Glutamatergic neuron (in vitro differentiated cells): Measurements from ENCODE around the gene HIC1. TPM values are rescaled to one million over a fixed set of nuclear protein-coding genes. Genes with fewer than 3 reads are reported as not detected.
A peak's percentile ranks its signal among the peaks of the same experiment; 100 is the strongest.

Experiments used
- DNase-seq: peaks from one replicate; pipeline ENCODE4 v3.0.0; 2022
- H3K27ac Mint-ChIP-seq: one replicate; pipeline ENCODE4 v1.8.0; 2020; ENCODE audit warnings: mild to moderate bottlenecking, mixed read lengths, inconsistent platforms; ENCODE audit not compliant: unreplicated experiment
- H3K27me3 Mint-ChIP-seq: one replicate; pipeline ENCODE4 v1.8.0; 2020; ENCODE audit warnings: mild to moderate bottlenecking, moderate library complexity, mixed read lengths, inconsistent platforms; ENCODE audit not compliant: unreplicated experiment
- H3K36me3 Mint-ChIP-seq: one replicate; pipeline ENCODE4 v1.8.0; 2020; ENCODE audit warnings: mild to moderate bottlenecking, mixed read lengths, inconsistent platforms; ENCODE audit not compliant: unreplicated experiment
- H3K4me1 Mint-ChIP-seq: one replicate; pipeline ENCODE4 v1.8.0; 2020; ENCODE audit warnings: mild to moderate bottlenecking, low read depth, mixed read lengths, inconsistent platforms; ENCODE audit not compliant: unreplicated experiment
- H3K4me3 Mint-ChIP-seq: one replicate; pipeline ENCODE4 v1.8.0; 2020; ENCODE audit warnings: mild to moderate bottlenecking, mixed read lengths, inconsistent platforms; ENCODE audit not compliant: unreplicated experiment
- H3K9me3 Mint-ChIP-seq: one replicate; pipeline ENCODE4 v1.8.0; 2020; ENCODE audit warnings: mild to moderate bottlenecking, moderate library complexity, mixed read lengths, inconsistent platforms; ENCODE audit not compliant: unreplicated experiment
- total RNA-seq: library from RNA; stranded (reverse); fragmentation: NEBNext Ultra II Directional; extraction: Animal tissue kit (Norgen Biotek cat#: 25700); gene quantifications from one replicate; pipeline ENCODE4 v1.2.1, GENCODE V29; 2021; ENCODE audit not compliant: unreplicated experiment
- TF ChIP-seq, protein P1 (sequence below): fragments of 200-600 bp; sonication (generic); IDR thresholded peaks from one replicate; pipeline ENCODE4 v1.5.0; 2021; ENCODE audit not compliant: partially characterized antibody, unreplicated experiment

HIC1 gene
- total RNA-seq, 1 donor from 2014 or later: 2.5 TPM

- no peaks in the 10 kb centered on the region for H3K36me3 Mint-ChIP-seq
- peaks cover 1% of the 10 kb centered on the region for H3K9me3 Mint-ChIP-seq
- H3K27ac Mint-ChIP-seq: peak overlapping the region; percentile 64
- H3K27me3 Mint-ChIP-seq: peaks cover 3% of the 10 kb centered on the region
- H3K4me1 Mint-ChIP-seq: peaks cover 9% of the 10 kb centered on the region
- no peak for DNase-seq
- H3K4me3 Mint-ChIP-seq: peak overlapping the region; percentile 76
- TF ChIP-seq, protein P1, sequence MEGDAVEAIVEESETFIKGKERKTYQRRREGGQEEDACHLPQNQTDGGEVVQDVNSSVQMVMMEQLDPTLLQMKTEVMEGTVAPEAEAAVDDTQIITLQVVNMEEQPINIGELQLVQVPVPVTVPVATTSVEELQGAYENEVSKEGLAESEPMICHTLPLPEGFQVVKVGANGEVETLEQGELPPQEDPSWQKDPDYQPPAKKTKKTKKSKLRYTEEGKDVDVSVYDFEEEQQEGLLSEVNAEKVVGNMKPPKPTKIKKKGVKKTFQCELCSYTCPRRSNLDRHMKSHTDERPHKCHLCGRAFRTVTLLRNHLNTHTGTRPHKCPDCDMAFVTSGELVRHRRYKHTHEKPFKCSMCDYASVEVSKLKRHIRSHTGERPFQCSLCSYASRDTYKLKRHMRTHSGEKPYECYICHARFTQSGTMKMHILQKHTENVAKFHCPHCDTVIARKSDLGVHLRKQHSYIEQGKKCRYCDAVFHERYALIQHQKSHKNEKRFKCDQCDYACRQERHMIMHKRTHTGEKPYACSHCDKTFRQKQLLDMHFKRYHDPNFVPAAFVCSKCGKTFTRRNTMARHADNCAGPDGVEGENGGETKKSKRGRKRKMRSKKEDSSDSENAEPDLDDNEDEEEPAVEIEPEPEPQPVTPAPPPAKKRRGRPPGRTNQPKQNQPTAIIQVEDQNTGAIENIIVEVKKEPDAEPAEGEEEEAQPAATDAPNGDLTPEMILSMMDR: no peak
Measured at GRCh38 chr17:2040942-2041560, 13.9 kb upstream of the HIC1 start.

DNA sequence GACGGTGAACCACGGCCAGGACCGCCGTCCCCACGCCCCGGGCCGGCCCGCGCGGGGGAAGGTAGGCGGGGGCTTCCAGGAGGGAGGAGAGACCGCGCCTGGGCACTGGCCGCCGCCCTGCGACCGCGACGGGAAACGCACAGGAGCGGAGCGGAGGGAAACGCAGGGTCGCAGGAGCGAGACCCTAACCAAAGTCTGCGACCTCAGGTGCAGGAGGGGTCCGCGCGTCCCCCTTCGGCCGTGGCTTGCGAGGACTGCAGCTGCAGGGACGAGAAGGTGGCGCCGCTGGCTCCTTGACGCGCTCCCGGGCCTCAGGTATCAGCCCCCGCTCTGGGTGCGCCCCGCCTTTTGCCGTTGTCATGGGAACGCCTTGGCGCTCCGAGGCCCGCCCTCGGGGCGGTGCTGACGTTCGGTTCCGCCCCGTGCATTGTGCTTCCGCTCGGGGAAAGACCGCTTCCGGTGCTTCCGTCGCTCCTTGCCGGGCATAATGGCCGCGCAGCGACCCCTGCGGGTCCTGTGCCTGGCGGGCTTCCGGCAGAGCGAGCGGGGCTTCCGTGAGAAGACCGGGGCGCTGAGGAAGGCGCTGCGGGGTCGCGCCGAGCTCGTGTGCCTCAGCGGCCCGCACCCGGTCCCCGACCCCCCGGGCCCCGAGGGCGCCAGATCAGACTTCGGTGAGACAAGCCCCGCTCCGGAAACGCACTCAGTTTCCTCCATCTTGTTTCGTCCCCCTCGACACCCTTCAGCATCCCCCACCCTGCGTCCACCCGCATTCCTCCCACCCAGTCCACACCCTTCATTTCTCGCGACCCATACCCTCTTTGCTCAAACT is 13.1 kb upstream of the HIC1 start, which contains the start of gene OVCA2:
TSS of gene OVCA2 (plus strand) at position 462 of the 829 bp plus-strand sequence. CDS start at position 488, 26 bp downstream.
- peak; percentile 96 for DNase-seq
- peak within 1 kb of the TSS; percentile 86 for H3K27ac Mint-ChIP-seq
- peak within 1 kb of the TSS; percentile 90 for H3K4me3 Mint-ChIP-seq
- H3K4me1 Mint-ChIP-seq: peaks cover 7% of the 10 kb centered on the region
- H3K9me3 Mint-ChIP-seq: no peaks in the 10 kb centered on the region
- H3K36me3 Mint-ChIP-seq: no peaks in the 10 kb centered on the region
- TF ChIP-seq, protein P1: peak; percentile 31
- H3K27me3 Mint-ChIP-seq: peaks cover 3% of the 10 kb centered on the region

- Mint-ChIP-seq H3K4me1 (peaks cover 7% of the 10 kb centered on the region), H3K27ac (peak overlapping the region; percentile 86), H3K4me3 (peak overlapping the region; percentile 90), H3K27me3 (peaks cover 3% of the 10 kb centered on the region), H3K36me3 (no peaks in the 10 kb centered on the region), H3K9me3 (no peaks in the 10 kb centered on the region)
- TF ChIP-seq, protein P1: no peak
- no peak for DNase-seq
Measured at GRCh38 chr17:2042390-2042847, 12.5 kb upstream of the HIC1 start.

GRCh38 chr17:2042933-2043332 is 12.0 kb upstream of the HIC1 start:
- no peak for DNase-seq
- peak overlapping the region; percentile 90 for H3K4me3 Mint-ChIP-seq
- H3K27ac Mint-ChIP-seq: peak overlapping the region; percentile 86
- TF ChIP-seq, protein P1: no peak
- no peaks in the 10 kb centered on the region for H3K9me3 Mint-ChIP-seq
- peaks cover 7% of the 10 kb centered on the region for H3K4me1 Mint-ChIP-seq
- H3K36me3 Mint-ChIP-seq: no peaks in the 10 kb centered on the region
- H3K27me3 Mint-ChIP-seq: peaks cover 5% of the 10 kb centered on the region
